ENCODE measurements around the gene NCMAP. TPM values are rescaled to one million over a fixed set of nuclear protein-coding genes. Genes with fewer than 3 reads are reported as not detected.

Gene NCMAP
- polyA plus RNA-seq, 1 of the 3 experiments (the other 2 are of a cell fraction): not detected

DNA sequence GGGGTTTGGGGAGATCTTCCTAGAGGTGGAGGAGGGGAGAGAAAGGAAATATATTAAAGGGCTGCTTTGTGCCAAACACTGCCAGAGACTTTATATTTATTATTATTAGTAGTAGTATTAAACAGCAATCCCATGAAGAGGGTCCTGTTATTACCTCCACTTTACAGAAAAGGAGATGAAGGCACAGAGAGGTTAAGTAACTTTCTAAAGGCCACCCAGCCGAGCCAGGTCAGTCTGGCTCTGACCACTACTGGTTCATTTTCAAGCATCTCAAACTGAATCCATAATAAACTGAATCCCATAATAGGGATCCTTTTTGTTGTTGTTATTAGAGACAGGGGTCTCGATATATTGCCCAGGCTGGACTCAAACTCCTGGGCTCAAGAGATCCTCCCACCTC is 12.6 kb downstream of the NCMAP start (continued):
- TF ChIP-seq PBX3 (IDR thresholded peaks at IDR 0.05) (no peak), TAF1 (IDR thresholded peaks at IDR 0.05; ENCODE audit: borderline replicate concordance, low read depth, low read length) (no peak), MXI1 (IDR thresholded peaks at IDR 0.05; ENCODE audit: low read depth, low read length) (no peak), YY1 (IDR thresholded peaks at IDR 0.05; ENCODE audit: low read depth) (no peak), TEAD4 (IDR thresholded peaks at IDR 0.05; ENCODE audit: borderline replicate concordance, insufficient read depth) (no peak), GATA2 (CRISPR knock-in tag; IDR thresholded peaks at IDR 0.05) (no peak), FOXJ3 (CRISPR knock-in tag; IDR thresholded peaks at IDR 0.05) (no peak), SMC3 (IDR thresholded peaks at IDR 0.05; ENCODE audit: low read depth, low read length) (no peak), RXRA (IDR thresholded peaks at IDR 0.05; ENCODE audit: borderline replicate concordance, low read depth) (no peak)
- TF ChIP-seq, protein P1, sequence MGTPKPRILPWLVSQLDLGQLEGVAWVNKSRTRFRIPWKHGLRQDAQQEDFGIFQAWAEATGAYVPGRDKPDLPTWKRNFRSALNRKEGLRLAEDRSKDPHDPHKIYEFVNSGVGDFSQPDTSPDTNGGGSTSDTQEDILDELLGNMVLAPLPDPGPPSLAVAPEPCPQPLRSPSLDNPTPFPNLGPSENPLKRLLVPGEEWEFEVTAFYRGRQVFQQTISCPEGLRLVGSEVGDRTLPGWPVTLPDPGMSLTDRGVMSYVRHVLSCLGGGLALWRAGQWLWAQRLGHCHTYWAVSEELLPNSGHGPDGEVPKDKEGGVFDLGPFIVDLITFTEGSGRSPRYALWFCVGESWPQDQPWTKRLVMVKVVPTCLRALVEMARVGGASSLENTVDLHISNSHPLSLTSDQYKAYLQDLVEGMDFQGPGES (IDR thresholded peaks at IDR 0.05; ENCODE audit: low read depth, low read length): no peak
- TF ChIP-seq, protein P2, sequence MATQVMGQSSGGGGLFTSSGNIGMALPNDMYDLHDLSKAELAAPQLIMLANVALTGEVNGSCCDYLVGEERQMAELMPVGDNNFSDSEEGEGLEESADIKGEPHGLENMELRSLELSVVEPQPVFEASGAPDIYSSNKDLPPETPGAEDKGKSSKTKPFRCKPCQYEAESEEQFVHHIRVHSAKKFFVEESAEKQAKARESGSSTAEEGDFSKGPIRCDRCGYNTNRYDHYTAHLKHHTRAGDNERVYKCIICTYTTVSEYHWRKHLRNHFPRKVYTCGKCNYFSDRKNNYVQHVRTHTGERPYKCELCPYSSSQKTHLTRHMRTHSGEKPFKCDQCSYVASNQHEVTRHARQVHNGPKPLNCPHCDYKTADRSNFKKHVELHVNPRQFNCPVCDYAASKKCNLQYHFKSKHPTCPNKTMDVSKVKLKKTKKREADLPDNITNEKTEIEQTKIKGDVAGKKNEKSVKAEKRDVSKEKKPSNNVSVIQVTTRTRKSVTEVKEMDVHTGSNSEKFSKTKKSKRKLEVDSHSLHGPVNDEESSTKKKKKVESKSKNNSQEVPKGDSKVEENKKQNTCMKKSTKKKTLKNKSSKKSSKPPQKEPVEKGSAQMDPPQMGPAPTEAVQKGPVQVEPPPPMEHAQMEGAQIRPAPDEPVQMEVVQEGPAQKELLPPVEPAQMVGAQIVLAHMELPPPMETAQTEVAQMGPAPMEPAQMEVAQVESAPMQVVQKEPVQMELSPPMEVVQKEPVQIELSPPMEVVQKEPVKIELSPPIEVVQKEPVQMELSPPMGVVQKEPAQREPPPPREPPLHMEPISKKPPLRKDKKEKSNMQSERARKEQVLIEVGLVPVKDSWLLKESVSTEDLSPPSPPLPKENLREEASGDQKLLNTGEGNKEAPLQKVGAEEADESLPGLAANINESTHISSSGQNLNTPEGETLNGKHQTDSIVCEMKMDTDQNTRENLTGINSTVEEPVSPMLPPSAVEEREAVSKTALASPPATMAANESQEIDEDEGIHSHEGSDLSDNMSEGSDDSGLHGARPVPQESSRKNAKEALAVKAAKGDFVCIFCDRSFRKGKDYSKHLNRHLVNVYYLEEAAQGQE (IDR thresholded peaks at IDR 0.05; ENCODE audit: low read depth, low read length): no peak

DNA sequence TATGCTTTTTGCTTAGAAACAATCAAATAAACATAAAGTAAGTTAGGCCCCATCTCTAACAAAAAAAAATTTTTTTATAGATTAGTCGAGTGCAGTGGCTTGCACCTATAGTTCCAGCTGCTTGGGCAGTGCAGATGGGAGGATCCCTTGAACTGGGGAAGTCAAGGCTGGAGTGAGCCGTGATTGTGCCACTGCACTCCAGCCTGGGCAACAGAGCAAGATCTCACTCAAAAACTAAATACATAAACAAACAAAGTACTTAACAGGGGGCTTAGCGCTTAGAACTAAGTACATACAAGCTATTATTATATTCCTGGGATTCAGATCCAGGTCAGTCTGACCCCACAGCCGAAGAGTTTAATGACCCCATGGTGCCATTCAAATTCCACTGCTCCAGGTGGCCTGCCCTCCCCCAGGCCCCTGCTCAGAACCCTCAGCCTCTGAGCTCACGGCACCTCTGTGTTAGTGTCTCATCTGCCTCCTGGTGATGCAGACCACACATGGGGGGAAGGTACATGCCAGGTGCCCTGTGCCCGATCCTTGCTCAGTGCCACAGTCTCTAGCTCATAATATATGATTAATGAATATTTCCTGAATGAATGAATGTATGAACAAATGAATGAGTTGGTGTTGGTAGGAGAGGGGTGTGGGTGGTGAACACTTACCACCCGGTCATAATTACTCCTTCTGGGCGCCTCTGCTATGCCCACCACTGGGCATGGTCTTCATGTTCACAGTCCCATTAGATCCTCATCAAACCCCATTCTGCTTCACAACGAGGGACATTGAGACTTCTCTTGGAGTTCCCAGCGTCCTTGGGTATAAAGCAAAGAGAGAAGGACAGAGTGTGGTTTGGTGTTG is 14.6 kb downstream of the NCMAP start:
- WGBS (ENCODE audit: low lambda C conversion rate): 85% methylated on average over 10 of the region's 10 CpGs
- POLR2A ChIA-PET: no interaction called here
- CTCF ChIA-PET: interaction anchor here (0.6 to 1.2 kb wide), 3 partner anchors 17 to 351 kb away, joined by 3 to 7 read pairs (median 3); no protein-coding TSS in a partner anchor

More for the DNA sequence above, 14.6 kb downstream of the NCMAP start:
- Histone ChIP-seq H3K27me3 (ENCODE audit: insufficient read depth) (no peaks in the 10 kb centered on the region), H2AFZ (ENCODE audit: low read depth) (no peak overlapping the region), H3F3A (replicated peaks; ENCODE audit: insufficient read depth) (no peaks in the 10 kb centered on the region), H3K27ac (ENCODE audit: low read depth in 2 of 2, low read length in 1 of 2) (no peak overlapping the region), H3K4me3 (ENCODE audit: low read depth in 2 of 2, low read length in 1 of 2) (no peak overlapping the region), H3K9me3 (no peaks in the 10 kb centered on the region), H3K4me1 (ENCODE audit: control insufficient read depth in 1 of 2, insufficient read depth in 2 of 2, low read depth in 1 of 2, low read length in 1 of 2) (no peaks in the 10 kb centered on the region), H4K20me1 (ENCODE audit: insufficient read depth) (no peaks in the 10 kb centered on the region), H3K9ac (no peak overlapping the region), H3K36me3 (replicated peaks in 1 of 2; ENCODE audit: control insufficient read depth in 1 of 2, insufficient read depth in 2 of 2, low read length in 1 of 2) (no peaks in the 10 kb centered on the region), H3K9me2 (no peaks in the 10 kb centered on the region), H3K79me2 (ENCODE audit: insufficient read depth) (no peaks in the 10 kb centered on the region), H3K4me2 (no peak overlapping the region)
- TF ChIP-seq CHD2 (IDR thresholded peaks at IDR 0.05; ENCODE audit: low read length, partially characterized antibody): no peak
- TF ChIP-seq RFX5 (IDR thresholded peaks at IDR 0.05; ENCODE audit: low read length): no peak
- TF ChIP-seq NRF1 (IDR thresholded peaks at IDR 0.05; ENCODE audit: low read depth, low read length): no peak
- TF ChIP-seq USF2 (IDR thresholded peaks at IDR 0.05; ENCODE audit: borderline replicate concordance, low read depth, low read length): no peak
- TF ChIP-seq RXRA (IDR thresholded peaks at IDR 0.05; ENCODE audit: borderline replicate concordance, low read depth): no peak
- TF ChIP-seq YY1 (IDR thresholded peaks at IDR 0.05; ENCODE audit: low read depth): no peak
- DNase-seq: no peak

Data from SK-N-SH (cell line).